Stimulated activated CD8-positive, alpha-beta memory T cell treated with anti-CD3 and anti-CD28 coated beads, Interleukin-4, amount 100 ng/mL, for 24 hours (primary cell): ENCODE measurements around the gene PRCC.

Experiments
- DNase-seq: peaks from one replicate; pipeline ENCODE4 v3.0.0-alpha.2; 2020; ENCODE audit warnings: low read depth

PRCC gene

DNA sequence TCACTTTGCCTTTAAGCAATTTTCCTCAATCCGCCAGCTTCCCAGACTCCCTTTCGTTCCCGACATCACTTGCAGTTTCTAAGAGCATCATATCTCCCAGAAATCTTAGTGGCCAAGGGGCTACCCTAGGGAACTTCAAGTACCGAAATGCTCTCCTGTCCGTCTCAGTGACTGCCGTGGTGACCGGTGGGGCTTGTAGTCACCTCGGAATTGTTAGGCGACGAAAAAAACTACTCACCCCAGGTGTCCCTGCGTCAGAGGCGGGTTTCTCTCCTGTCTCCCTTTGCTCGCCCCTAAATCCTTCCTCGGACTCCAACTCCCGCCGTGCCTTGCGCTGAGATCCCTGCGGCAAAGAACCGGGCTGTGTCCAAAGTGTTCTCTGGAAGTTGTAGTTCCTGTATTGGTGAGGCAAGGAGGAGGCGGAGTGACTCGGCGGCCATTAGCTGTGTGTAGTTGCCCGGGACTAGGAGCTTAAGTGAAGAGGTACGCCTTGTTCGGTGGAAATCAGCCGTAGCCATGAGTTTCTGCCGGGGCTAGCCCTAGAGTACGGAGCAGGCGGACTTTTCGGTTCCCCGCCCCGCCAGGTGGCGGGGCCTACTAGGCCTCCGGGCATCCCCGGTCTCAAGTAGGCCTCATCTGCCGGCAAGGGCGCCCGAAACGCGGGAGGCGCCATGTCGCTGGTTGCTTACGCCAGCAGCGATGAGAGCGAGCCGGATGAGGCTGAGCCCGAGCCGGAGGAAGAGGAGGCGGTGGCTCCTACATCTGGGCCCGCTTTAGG is at the start of gene PRCC:
Gene PRCC (plus strand): TSS at position 435 of the 778 bp plus-strand sequence. CDS start 237 bp downstream, at position 672.
- peak; percentile 93 for DNase-seq

DNA sequence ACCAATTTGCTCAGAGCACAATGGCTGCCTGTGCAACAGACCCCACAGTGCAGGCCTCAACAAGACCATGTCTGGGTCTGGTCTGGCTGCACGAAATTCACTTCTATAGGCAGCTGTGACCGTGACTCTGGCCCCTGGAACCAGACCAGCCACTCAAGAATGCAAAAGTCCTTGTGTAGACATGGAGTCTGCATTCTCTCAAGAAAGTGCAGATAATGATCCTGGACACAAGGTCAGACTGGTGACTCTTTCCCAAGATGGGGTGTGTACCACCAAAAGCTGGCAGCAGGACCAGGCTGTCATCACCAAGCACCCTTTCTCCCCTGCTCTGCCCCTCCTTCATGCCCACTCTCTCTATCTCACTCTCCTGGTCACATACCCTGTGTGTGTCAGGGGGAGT is 46.2 kb upstream of the PRCC start:
- no peak for DNase-seq

GRCh38 chr1:156721535-156721934 is 45.8 kb upstream of the PRCC start:
- DNase-seq: no peak

DNA sequence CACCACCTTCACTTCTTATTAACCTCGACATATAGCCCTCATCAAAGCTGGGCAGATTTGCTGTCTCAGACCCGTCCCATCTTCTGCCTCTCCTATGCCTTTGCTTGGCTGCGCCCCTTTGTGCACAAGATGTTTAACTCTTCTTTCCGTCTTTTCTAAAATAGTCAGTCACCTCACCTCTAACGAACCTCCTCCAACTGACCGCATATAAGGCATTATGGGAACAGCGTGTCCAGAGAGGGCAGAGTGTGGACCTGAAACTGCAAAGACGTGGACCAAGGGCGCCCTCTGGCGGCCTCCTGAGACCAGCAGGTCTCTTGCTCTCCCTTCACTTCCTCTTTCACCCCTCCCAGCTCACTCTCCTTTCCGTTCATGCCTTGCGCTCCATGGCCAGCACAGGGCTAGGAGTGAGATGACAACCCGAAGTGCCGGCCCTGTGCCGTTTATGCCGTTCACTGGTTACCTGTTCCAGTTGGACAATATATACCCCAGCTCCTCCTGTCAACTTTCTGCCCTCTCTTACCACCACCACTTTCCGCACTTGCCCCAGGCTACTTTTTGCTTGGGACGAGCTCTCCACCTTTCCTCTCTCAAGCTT is 41.6 kb upstream of the PRCC start:
- DNase-seq: peak; percentile 66

DNA sequence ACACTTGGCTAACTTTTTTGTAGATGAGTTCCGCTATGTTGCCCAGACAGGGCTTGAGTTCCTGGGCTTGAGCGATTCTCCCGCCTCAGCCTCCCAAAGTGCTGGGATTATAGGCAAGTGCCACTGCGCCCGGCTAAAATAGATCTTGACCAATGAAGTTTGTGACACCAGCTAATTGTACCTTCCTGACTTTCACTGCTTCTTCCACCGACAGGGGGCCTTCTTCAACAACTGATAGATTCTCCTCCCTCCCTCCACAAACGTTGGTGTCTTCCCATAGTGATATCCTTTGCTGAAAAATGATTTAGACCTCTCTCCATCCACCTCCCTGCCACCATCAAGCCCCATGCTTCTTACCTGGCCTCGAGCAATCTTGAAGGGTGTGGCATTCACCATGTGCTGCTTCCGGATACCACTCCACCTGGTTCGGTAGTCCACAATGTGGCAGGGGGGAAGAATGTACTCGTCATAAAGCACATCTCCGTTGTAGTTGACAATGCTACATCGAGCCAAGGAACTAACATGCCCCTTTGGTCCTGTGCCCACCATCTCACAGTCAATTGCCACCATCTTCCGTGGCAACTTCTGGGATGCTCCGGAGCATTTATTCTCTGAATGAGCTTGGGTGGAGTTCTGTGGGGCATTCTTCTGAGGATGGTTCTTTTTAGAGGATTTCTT is 40.6 kb upstream of the PRCC start:
- no peak for DNase-seq

DNA sequence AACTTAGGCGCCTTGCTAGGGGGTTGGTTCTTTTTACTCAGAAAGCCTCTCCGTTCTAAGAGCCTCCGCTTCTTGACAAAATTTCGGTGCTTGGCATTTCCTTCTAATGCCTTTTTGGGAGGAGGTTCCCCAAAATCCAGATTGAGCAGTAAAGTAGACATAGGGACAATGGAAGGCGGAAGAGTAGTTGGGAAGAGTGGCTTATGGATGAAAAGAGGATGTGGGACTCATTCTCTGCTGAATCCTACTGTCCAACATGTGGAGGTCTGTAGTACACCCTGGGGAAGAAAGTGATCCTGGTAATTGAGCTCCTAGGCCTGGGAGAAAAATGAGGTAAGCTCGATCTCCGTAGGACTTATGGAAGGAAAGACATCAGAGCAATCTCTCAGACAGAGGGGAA is 39.8 kb upstream of the PRCC start:
- no peak for DNase-seq

DNA sequence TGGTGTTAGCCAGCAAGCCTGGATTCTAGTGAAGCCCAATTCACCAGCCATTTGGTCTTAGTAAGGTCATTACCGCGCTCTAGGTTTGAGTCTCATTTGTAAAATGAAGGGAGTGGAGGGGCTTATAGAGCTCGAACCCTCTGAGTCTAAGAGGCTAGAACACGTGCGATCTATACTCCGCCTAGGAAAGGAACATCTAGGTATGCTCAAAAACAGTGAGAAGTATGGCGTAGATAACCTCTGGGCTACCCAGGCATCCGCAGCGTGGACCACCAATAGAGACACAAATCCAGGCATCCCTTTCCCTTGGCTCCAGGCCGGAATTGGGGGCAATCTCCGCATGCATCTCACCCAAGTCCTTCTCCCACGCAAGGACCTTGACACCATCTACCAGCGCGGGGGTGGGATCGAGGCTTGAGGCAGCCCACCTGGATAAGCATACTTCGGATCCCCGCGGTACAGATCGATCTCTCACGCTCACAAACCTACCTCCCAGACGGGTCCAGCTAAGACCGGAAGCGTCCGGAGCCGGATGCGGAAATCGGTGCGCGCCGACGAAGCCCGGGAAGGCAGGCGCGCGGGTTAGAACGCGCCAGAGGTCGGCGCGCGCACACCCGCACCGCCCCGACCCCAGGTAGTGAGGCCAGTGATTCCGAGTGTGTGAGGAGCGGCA is 39.3 kb upstream of the PRCC start, which contains the start of gene METTL25B:
Gene METTL25B (plus strand): TSS at position 544 of the 673 bp plus-strand sequence. CDS start 636 bp downstream, outside the sequence.
- DNase-seq: peak; percentile 70

- DNase-seq: peak; percentile 88
Measured at GRCh38 chr1:156728599-156729462, 38.5 kb upstream of the PRCC start, which contains the start of gene ISG20L2. Gene ISG20L2, minus strand, starts transcription at chr1:156728766. Its CDS starts 1,114 bp downstream, at chr1:156727652.

GRCh38 chr1:156733989-156734584 is 33.2 kb upstream of the PRCC start:
- no peak for DNase-seq

- DNase-seq: no peak
Measured at GRCh38 chr1:156738407-156738806, 28.9 kb upstream of the PRCC start.

DNA sequence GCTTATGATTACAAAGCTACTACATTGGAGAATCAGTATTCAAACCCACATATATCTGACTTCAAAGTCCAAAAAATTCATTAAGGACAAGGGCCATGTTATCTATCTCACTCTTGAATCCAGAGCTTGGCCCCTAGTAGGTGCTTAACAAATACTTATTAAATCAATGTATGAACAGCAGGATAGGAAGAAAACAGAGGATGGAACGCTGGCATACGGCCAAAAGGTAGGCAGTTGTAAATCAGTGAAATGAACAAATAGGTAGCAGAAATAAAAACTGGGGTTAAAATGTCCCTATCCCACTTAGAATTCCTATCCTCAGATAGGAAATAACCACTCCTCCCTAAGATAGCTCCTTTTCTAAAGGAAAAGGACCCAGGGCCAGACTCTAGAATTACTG is 28.4 kb upstream of the PRCC start:
- no peak for DNase-seq

DNA sequence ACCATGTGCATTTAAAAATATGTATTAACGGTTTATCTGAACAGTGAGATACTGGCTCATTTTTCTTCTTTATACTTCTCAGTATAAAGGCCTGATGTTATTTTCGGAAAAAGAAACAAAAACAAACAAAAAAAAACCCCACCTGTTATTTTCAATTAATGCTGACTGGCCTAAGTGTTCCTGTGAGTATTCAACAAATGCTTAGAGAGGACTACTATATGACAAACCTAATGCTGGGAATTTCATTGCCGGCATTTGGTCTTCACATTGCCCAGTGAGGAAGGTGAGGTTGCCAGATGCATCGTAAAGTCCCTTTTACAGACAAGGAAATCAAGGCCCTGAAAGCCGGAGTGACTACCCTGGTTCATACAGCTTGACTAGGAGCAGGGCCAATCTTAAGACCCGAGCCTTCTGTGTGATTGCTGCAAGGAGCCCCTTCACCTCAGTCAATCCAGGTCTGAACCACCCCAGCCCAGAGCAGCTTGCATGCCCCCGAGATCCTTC is 27.0 kb upstream of the PRCC start:
- no peak for DNase-seq

DNA sequence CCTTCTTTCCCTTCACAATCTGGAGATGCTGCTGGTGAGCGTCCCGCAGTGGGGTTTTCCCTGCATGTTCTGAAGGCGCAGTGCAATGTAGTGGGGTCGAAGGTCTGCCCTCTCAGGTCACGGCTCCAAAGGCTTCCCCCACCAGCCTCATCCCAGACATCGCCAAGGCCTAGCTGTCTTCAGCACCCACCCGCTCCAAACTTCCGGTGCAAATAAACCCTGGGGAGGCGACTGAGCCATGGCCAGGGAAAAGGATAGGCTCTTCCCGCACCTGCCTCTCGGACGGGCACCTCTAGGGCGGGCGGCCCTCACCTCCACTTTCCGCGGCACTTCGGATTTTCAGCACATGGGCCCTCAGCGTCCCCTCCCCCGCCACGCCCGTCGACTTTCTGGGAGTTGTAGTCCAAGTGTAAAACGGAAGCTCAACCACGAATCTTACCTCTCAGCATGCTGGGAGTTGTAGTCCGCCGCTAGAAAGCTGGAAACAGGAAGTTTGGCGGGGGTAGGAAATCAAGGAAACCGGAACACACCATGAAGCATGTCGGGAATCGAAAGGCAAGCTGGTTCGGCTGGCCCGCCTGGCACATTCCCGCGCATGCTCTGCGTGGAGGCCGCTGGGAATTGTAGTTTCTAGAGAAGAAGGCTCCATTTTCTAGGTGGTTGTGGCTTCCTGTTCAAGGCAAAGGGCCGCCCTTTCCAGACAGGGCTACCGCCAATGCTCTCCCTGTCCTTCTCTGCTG is 26.4 kb upstream of the PRCC start, which contains the start of gene MRPL24:
Gene MRPL24 (minus strand): TSS at position 348 of the 740 bp plus-strand sequence. CDS start 2,384 bp downstream, outside the sequence.
- peak; percentile 89 for DNase-seq

- no peak for DNase-seq
Measured at GRCh38 chr1:156741481-156741983, 25.8 kb upstream of the PRCC start.

DNA sequence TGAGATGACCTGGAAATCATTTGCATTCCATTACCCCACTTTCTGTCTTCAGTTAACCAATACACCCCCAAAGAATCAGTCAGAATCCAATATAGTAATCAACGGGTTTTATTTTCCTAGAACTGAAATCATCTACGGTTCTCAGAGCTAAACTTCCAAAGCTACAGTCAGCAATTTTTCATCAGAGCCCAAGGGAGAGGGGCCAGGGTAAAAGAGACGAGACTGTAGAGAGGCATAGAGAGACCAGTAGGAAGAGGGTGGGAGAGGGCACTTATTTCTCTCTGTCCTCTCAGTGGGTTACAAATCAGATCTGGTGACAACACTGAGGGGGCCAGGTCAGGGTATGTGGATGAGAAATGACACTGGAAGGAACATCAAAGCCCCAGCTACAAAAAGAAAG is 25.3 kb upstream of the PRCC start:
- DNase-seq: no peak

DNA sequence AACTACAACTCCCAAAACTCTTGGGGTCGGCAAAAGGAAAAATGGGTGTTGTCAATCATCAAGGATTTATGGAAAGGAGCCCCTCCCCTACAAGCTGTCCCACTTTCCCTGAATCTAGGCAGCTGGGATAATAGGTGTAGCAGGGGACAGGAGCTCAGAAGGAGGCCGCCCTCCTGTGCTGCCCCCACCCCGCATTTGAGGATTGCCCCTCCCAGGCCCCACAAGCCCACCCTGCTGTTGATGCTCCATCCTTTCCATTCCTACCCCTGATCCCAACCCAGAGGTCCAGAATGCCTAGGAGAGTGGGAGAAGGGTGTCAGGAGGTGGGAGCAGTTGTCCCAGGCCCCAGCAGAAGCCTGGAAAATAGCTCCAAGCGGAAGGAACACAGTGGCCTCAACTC is 24.5 kb upstream of the PRCC start:
- no peak for DNase-seq

DNA sequence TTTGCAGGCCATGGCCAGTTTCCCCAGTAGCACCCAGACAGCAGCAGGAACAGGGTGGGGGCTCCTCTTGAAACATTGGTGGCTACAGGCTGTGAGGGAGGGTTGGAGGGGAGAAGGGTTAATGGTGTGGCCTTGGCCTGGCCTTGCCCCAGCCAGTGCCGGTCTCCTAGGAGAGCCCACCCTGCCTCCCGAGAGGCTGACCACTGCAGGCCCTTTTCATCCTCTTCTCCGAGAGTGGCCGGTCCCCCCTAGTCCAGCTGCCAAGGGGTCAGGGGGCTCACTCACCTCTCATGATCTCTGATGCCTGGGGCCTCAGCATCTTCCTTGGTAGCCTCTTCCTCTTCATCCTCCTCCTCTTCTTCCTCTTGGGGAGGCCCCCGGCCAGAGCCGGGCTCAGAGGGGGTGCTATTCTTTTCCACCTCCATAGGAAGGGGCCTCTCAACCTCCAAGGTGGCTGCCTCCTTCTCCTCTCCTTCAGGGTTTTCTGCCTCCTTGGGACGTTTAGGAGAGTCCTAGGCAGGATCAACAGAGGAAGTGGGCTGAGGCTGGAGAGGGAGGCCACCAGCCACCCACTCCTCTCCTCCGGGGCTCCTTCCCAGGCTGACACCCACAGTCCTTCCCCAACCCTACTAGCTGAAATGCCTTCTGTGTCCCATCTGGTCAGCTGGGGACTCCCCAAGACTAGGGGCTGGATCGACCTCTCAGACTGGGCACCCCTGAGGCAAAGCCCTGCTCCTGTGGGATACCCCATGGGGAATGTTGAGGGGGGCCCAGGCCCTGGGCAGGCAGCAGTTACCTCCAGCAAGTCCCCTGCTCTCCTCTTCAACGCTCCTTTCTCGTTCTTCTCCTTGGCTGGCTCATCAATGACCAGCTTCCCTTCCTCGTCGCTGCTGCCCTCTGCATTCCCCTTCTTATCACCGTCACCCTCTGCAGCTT is 23.7 kb upstream of the PRCC start:
- no peak for DNase-seq

DNA sequence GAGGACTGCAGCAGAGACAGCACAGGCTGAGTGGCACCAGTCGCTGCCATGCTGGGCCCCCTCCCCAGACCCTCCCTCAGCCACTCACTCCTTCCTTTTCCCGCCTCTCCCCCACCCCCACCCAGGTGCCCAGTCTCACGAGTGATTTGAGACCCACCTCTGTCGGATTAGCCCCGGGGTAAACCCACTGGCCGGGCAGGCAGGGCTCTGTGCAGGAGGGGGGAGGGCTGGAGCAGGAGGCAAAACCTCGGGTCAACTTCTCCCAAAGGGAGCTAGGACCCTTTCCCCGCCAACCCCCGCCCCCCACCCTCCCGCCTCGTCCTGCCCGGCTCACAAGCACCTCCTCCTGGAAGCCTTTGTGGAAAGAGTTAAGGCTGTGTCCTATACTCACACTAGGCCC is 23.0 kb upstream of the PRCC start:
- no peak for DNase-seq
